ENCODE data around the gene ZNF428. TPM values are rescaled to one million over a fixed set of nuclear protein-coding genes. Genes with fewer than 3 reads are reported as not detected.
A peak's percentile ranks its signal among the peaks of the same experiment; 100 is the strongest.

ZNF428 gene
- total and polyA plus RNA-seq, 3 experiments from 2014 or later: 22.0 to 23.8 (median 23.6) TPM

GRCh38 chr19:43575156-43575950 lies 44.1 kb downstream of the ZNF428 start, which contains the start of the genes PINLYP and XRCC1:
Gene PINLYP (plus strand): TSS chr19:43575801. CDS start chr19:43577192, 1,391 bp downstream.
Gene XRCC1 (minus strand): TSS chr19:43575527. CDS start chr19:43575458, 69 bp downstream.
- CTCF ChIA-PET: interaction anchor here (0.7 to 2.5 kb wide), 4 partner anchors 19 to 128 kb away, joined by 3 to 17 read pairs (median 9); no protein-coding TSS in a partner anchor
- no peaks in the 10 kb centered on the region for H3K27me3 ChIP-seq (ENCODE audit: insufficient read depth, low read length, poor library complexity, severe bottlenecking)
- Mint-ChIP-seq H3K27ac (peak within 1 kb of the TSS; percentile 98 to 100 (median 98)), H3K27me3 (no peaks in the 10 kb centered on the region), H3K4me3 (peak within 1 kb of the TSS; percentile 95 to 99 (median 96)), H3K4me1 (peaks cover 37 to 79% (median 56%) of the 10 kb centered on the region in 3 donors), H3K9me3 (no peaks in the 10 kb centered on the region), H3K36me3 (peaks cover 3 to 24% (median 6%) of the 10 kb centered on the region in 3 donors)
- peak within 1 kb of the TSS; percentile 96 for H3K27ac ChIP-seq (ENCODE audit: low read depth, low read length)
- POLR2A ChIA-PET: interaction anchor here (0.6 to 2.3 kb wide), 3 partner anchors 13 to 216 kb away, joined by 3 to 19 read pairs (median 6); partner anchors contain the start of genes IRGQ and ZNF576
- peak; percentile 95 to 99 (median 96) for DNase-seq
- H3K4me3 ChIP-seq (ENCODE audit: low read length): peak within 1 kb of the TSS; percentile 94
- no peaks in the 10 kb centered on the region for H3K9me3 ChIP-seq (ENCODE audit: low read length)
- H3K4me1 ChIP-seq (ENCODE audit: insufficient read depth, low read length): peaks cover 20% of the 10 kb centered on the region
- H3K36me3 ChIP-seq (ENCODE audit: insufficient read depth, low read length): peaks cover 11% of the 10 kb centered on the region

- H3K4me1 ChIP-seq (ENCODE audit: insufficient read depth, low read length): peaks cover 14% of the 10 kb centered on the region
- peak overlapping the region; percentile 95 to 99 (median 96) for H3K4me3 Mint-ChIP-seq
- H3K27me3 ChIP-seq (ENCODE audit: insufficient read depth, low read length, poor library complexity, severe bottlenecking): no peaks in the 10 kb centered on the region
- H3K27me3 Mint-ChIP-seq: no peaks in the 10 kb centered on the region
- peaks cover 37 to 79% (median 57%) of the 10 kb centered on the region in 3 donors for H3K4me1 Mint-ChIP-seq
- POLR2A ChIA-PET: interaction anchor here (0.6 to 2.3 kb wide), 3 partner anchors 12 to 217 kb away, joined by 3 to 19 read pairs (median 6); partner anchors contain the start of genes IRGQ and ZNF576
- H3K9me3 Mint-ChIP-seq: no peaks in the 10 kb centered on the region
- CTCF ChIA-PET: interaction anchor here (0.7 to 2.5 kb wide), 4 partner anchors 19 to 128 kb away, joined by 3 to 17 read pairs (median 9); no protein-coding TSS in a partner anchor
- H3K4me3 ChIP-seq (ENCODE audit: low read length): peak overlapping the region; percentile 94
- H3K36me3 ChIP-seq (ENCODE audit: insufficient read depth, low read length): peaks cover 11% of the 10 kb centered on the region
- DNase-seq: no peak
- H3K9me3 ChIP-seq (ENCODE audit: low read length): no peaks in the 10 kb centered on the region
- H3K36me3 Mint-ChIP-seq: peaks cover 3 to 28% (median 8%) of the 10 kb centered on the region in 3 donors
- H3K27ac ChIP-seq (ENCODE audit: low read depth, low read length): peak overlapping the region; percentile 96
- H3K27ac Mint-ChIP-seq: peak overlapping the region; percentile 98 to 100 (median 98)
Observed at GRCh38 chr19:43574424-43575155, 44.8 kb downstream of the ZNF428 start.

GRCh38 chr19:43572171-43572588 lies 47.2 kb downstream of the ZNF428 start:
- Mint-ChIP-seq H3K4me1 (peaks cover 32 to 72% (median 59%) of the 10 kb centered on the region in 3 donors), H3K4me3 (peak overlapping the region in 2 of 7 donors; percentile 23 to 26), H3K27me3 (no peaks in the 10 kb centered on the region), H3K27ac (peak overlapping the region; percentile 21 to 88 (median 60)), H3K9me3 (no peaks in the 10 kb centered on the region), H3K36me3 (peaks cover 3 to 30% (median 8%) of the 10 kb centered on the region in 3 donors)
- ChIA-PET CTCF (interaction anchor here (2.4 to 4.0 kb wide), 2 partner anchors 17 to 22 kb away, joined by 15 to 22 read pairs; no protein-coding TSS in a partner anchor), POLR2A (interaction anchor here (0.6 kb wide), 1 partner anchor 36 kb away, joined by 7 read pairs; no protein-coding TSS in a partner anchor)
- Histone ChIP-seq H3K4me1 (ENCODE audit: insufficient read depth, low read length) (peaks cover 14% of the 10 kb centered on the region), H3K9me3 (ENCODE audit: low read length) (no peaks in the 10 kb centered on the region), H3K27ac (ENCODE audit: low read depth, low read length) (no peak overlapping the region), H3K4me3 (ENCODE audit: low read length) (no peak overlapping the region), H3K36me3 (ENCODE audit: insufficient read depth, low read length) (peaks cover 11% of the 10 kb centered on the region), H3K27me3 (ENCODE audit: insufficient read depth, low read length, poor library complexity, severe bottlenecking) (no peaks in the 10 kb centered on the region)
- no peak for DNase-seq

DNA sequence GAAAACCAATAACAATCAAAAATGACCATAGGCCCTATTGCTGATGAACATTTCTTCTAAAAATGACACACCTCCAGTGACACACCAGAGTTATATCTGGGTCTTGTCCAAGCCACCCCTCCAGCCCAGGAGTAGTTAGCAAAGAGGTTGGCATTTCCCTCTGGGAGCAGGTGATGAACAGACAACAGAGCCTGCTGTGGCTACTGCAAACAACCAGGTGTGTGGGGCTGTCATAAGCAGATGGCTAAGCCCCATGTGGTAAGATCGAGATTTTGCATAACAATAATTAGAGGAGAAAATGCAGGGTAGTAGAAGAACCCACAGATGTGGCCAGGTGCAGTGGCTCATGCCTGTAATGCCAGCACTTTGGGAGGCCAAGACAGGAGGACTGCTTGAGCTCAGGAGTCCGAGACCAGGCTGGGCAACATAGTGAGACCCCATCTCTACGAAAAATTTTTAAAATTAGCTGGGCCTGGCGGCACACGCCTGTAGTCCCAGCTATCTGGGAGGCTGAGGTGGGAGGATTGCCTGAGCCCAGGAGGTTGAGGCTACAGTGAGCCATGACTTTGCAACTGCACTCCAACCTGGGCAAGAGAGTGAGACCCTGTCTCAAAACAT lies 49.1 kb downstream of the ZNF428 start:
- ChIA-PET CTCF (interaction anchor here (2.4 to 4.0 kb wide), 2 partner anchors 15 to 24 kb away, joined by 15 to 22 read pairs; no protein-coding TSS in a partner anchor), POLR2A (no interaction called here)
- no peaks in the 10 kb centered on the region for H3K9me3 Mint-ChIP-seq
- Histone ChIP-seq H3K4me3 (ENCODE audit: low read length) (no peak overlapping the region), H3K27ac (ENCODE audit: low read depth, low read length) (no peak overlapping the region), H3K4me1 (ENCODE audit: insufficient read depth, low read length) (peaks cover 8% of the 10 kb centered on the region), H3K9me3 (ENCODE audit: low read length) (no peaks in the 10 kb centered on the region), H3K27me3 (ENCODE audit: insufficient read depth, low read length, poor library complexity, severe bottlenecking) (no peaks in the 10 kb centered on the region), H3K36me3 (ENCODE audit: insufficient read depth, low read length) (peaks cover 11% of the 10 kb centered on the region)
- peaks cover 31 to 62% (median 53%) of the 10 kb centered on the region in 3 donors for H3K4me1 Mint-ChIP-seq
- H3K36me3 Mint-ChIP-seq: peaks cover 3 to 28% (median 8%) of the 10 kb centered on the region in 3 donors
- no peak for DNase-seq
- peak overlapping the region; percentile 11 to 84 (median 70) for H3K27ac Mint-ChIP-seq
- no peaks in the 10 kb centered on the region for H3K27me3 Mint-ChIP-seq
- H3K4me3 Mint-ChIP-seq: peak overlapping the region in 1 of 7 donors; percentile 64

DNA sequence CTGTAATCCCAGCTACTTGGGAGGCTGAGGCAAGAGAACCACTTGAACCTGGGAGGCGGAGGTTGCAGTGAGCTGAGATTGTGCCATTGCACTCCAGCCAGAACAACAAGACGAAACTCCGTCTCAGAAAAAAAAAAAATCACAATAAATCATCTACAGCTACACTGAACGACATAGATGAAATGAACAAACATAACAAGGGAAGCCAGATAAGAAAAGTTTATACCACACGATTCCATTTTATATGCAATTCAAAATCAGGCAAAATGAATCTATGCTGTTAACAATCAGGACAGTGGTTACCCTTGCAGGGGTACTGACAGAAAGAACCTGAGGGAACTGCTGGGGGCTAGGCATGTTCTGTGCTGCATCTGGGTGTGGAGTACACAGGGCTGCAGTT lies 49.8 kb downstream of the ZNF428 start:
- Histone ChIP-seq H3K27me3 (ENCODE audit: insufficient read depth, low read length, poor library complexity, severe bottlenecking) (no peaks in the 10 kb centered on the region), H3K4me3 (ENCODE audit: low read length) (no peak overlapping the region), H3K36me3 (ENCODE audit: insufficient read depth, low read length) (peaks cover 11% of the 10 kb centered on the region), H3K4me1 (ENCODE audit: insufficient read depth, low read length) (peaks cover 9% of the 10 kb centered on the region), H3K9me3 (ENCODE audit: low read length) (no peaks in the 10 kb centered on the region), H3K27ac (ENCODE audit: low read depth, low read length) (no peak overlapping the region)
- CTCF ChIA-PET: interaction anchor here (4.0 kb wide), 1 partner anchor 15 kb away, joined by 22 read pairs; no protein-coding TSS in a partner anchor
- peak overlapping the region in 1 of 7 donors; percentile 64 for H3K4me3 Mint-ChIP-seq
- POLR2A ChIA-PET: no interaction called here
- peak overlapping the region; percentile 3 to 84 (median 70) for H3K27ac Mint-ChIP-seq
- H3K27me3 Mint-ChIP-seq: no peaks in the 10 kb centered on the region
- peaks cover 0 to 25% (median 12%) of the 10 kb centered on the region in 3 donors for H3K36me3 Mint-ChIP-seq
- DNase-seq: no peak
- H3K9me3 Mint-ChIP-seq: no peaks in the 10 kb centered on the region
- H3K4me1 Mint-ChIP-seq: peaks cover 30 to 62% (median 53%) of the 10 kb centered on the region in 3 donors

- H3K9me3 Mint-ChIP-seq: no peaks in the 10 kb centered on the region
- H3K27ac ChIP-seq (ENCODE audit: low read depth, low read length): no peak overlapping the region
Observed at GRCh38 chr19:43564800-43565199, 54.6 kb downstream of the ZNF428 start.

More at GRCh38 chr19:43564800-43565199, 54.6 kb downstream of the ZNF428 start:
- Mint-ChIP-seq H3K27ac (peak overlapping the region in 6 of 8 donors; percentile 44 to 98 (median 70)), H3K36me3 (peaks cover 0 to 15% (median 7%) of the 10 kb centered on the region in 3 donors), H3K4me1 (peaks cover 48 to 64% (median 60%) of the 10 kb centered on the region in 3 donors), H3K27me3 (peaks cover 0 to 3% of the 10 kb centered on the region in 2 donors), H3K4me3 (no peak overlapping the region)
- Histone ChIP-seq H3K4me3 (ENCODE audit: low read length) (no peak overlapping the region), H3K27me3 (ENCODE audit: insufficient read depth, low read length, poor library complexity, severe bottlenecking) (no peaks in the 10 kb centered on the region), H3K36me3 (ENCODE audit: insufficient read depth, low read length) (no peaks in the 10 kb centered on the region), H3K4me1 (ENCODE audit: insufficient read depth, low read length) (peaks cover 47% of the 10 kb centered on the region), H3K9me3 (ENCODE audit: low read length) (no peaks in the 10 kb centered on the region)
- DNase-seq: no peak
- POLR2A ChIA-PET: no interaction called here
- CTCF ChIA-PET: interaction anchor here (1.6 to 2.2 kb wide), 2 partner anchors 9 to 30 kb away, joined by 8 to 12 read pairs; no protein-coding TSS in a partner anchor
